WTC11 (cell line): Measurements from ENCODE around the gene SH3D21. TPM values are rescaled to one million over a fixed set of nuclear protein-coding genes. Genes with fewer than 3 reads are reported as not detected.

Source experiments
- ATAC-seq: fragments of 200-7000 bp; cut with Tn5 transposase; 2 replicates; pipeline ENCODE4 v1.10.0; 2021; ENCODE audit warnings: mild to moderate bottlenecking, moderate library complexity
- CTCF ChIA-PET: fragments of 300-600 bp; sonication (Branson Sonifier 250); formaldehyde crosslinking; loops from one replicate; lab custom pipeline; 2021; ENCODE audit warnings: antibody characterized with exemption; lab: Charles Lee
- POLR2A ChIA-PET: fragments of 350-600 bp; sonication (Branson Sonifier 250); formaldehyde crosslinking; loops from one replicate; lab custom pipeline; 2021; ENCODE audit warnings: antibody characterized with exemption; lab: Charles Lee
- DNase-seq: peaks from one replicate; pipeline ENCODE4 v3.0.0; 2021; ENCODE audit warnings: low spot score
- H3K27ac Mint-ChIP-seq: 2 replicates; pipeline ENCODE4 v1.8.0; 2021; ENCODE audit warnings: mixed read lengths
- H3K27me3 Mint-ChIP-seq: 2 replicates; pipeline ENCODE4 v1.8.0; 2021; ENCODE audit warnings: low read depth, mild to moderate bottlenecking, moderate library complexity, mixed read lengths
- H3K36me3 Mint-ChIP-seq: 2 replicates; pipeline ENCODE4 v1.8.0; 2021; ENCODE audit warnings: mixed read lengths
- H3K4me1 Mint-ChIP-seq: 2 replicates; pipeline ENCODE4 v1.8.0; 2022; ENCODE audit warnings: mixed read lengths
- H3K4me3 Mint-ChIP-seq: 2 replicates; pipeline ENCODE4 v1.8.0; 2021; ENCODE audit warnings: mild to moderate bottlenecking, moderate library complexity, mixed read lengths
- H3K9me3 Mint-ChIP-seq: 2 replicates; pipeline ENCODE4 v1.8.0; 2021; ENCODE audit warnings: mixed read lengths
- AFF4 ChIP-seq: sonication (generic); formaldehyde crosslinking; IDR thresholded peaks from 2 replicates; pipeline ENCODE4 v1.8.1; 2023; ENCODE audit warnings: mild to moderate bottlenecking, missing genetic modification reagents, borderline replicate concordance
- ATF1 ChIP-seq: sonication (generic); formaldehyde crosslinking; IDR thresholded peaks from 2 replicates; pipeline ENCODE4 v1.8.1; 2023; ENCODE audit warnings: mild to moderate bottlenecking, moderate library complexity, missing genetic modification reagents
- CTCF ChIP-seq: fragments of 200-600 bp; IDR thresholded peaks from 2 replicates; pipeline ENCODE4 v1.8.0; 2022; ENCODE audit warnings: antibody characterized with exemption
- E2F1 ChIP-seq: sonication (generic); formaldehyde crosslinking; IDR thresholded peaks from 2 replicates; pipeline ENCODE4 v1.8.0; 2022; ENCODE audit warnings: mild to moderate bottlenecking, missing genetic modification reagents
- E2F5 ChIP-seq: sonication (generic); formaldehyde crosslinking; IDR thresholded peaks from 2 replicates; pipeline ENCODE4 v1.8.1; 2022; ENCODE audit warnings: mild to moderate bottlenecking, moderate library complexity, missing genetic modification reagents
- GTF2I ChIP-seq: fragments of 250-450 bp; sonication (Bioruptor Pico); conservative IDR thresholded peaks from 2 replicates; pipeline ENCODE4 v1.4.0; 2021; ENCODE audit warnings: mild to moderate bottlenecking
- HMGA2 ChIP-seq: fragments of 250-450 bp; sonication (Bioruptor Pico); IDR thresholded peaks from 2 replicates; pipeline ENCODE4 v1.4.0; 2021; ENCODE audit warnings: mild to moderate bottlenecking, moderate library complexity
- JUN ChIP-seq: sonication (generic); formaldehyde crosslinking; IDR thresholded peaks from 2 replicates; pipeline ENCODE4 v1.8.0; 2023; ENCODE audit warnings: mild to moderate bottlenecking, missing genetic modification reagents
- NR3C1 ChIP-seq: sonication (generic); formaldehyde crosslinking; conservative IDR thresholded peaks from 2 replicates; pipeline ENCODE4 v1.8.1; 2023; ENCODE audit warnings: low read depth, mild to moderate bottlenecking, missing genetic modification reagents
- SP1 ChIP-seq: sonication (generic); formaldehyde crosslinking; conservative IDR thresholded peaks from 2 replicates; pipeline ENCODE4 v1.8.1; 2022; ENCODE audit warnings: missing genetic modification reagents
- STAT6 ChIP-seq: sonication (generic); formaldehyde crosslinking; conservative IDR thresholded peaks from 2 replicates; pipeline ENCODE4 v1.8.1; 2023; ENCODE audit warnings: mild to moderate bottlenecking, low read depth, missing genetic modification reagents, moderate library complexity
- TEAD4 ChIP-seq: sonication (generic); formaldehyde crosslinking; IDR thresholded peaks from 2 replicates; pipeline ENCODE4 v1.8.0; 2022; ENCODE audit warnings: mild to moderate bottlenecking, missing genetic modification reagents
- TP53 ChIP-seq: sonication (generic); formaldehyde crosslinking; IDR thresholded peaks from 2 replicates; pipeline ENCODE4 v1.8.1; 2023; ENCODE audit warnings: mild to moderate bottlenecking, missing genetic modification reagents
- ZMAT4 ChIP-seq: fragments of 250-450 bp; sonication (Bioruptor Pico); IDR thresholded peaks from 2 replicates; pipeline ENCODE4 v1.9.0; 2021; ENCODE audit warnings: mild to moderate bottlenecking
- ZNF138 ChIP-seq: sonication (generic); formaldehyde crosslinking; conservative IDR thresholded peaks from 2 replicates; pipeline ENCODE4 v1.8.1; 2022; ENCODE audit warnings: mild to moderate bottlenecking, moderate library complexity, missing genetic modification reagents
- total RNA-seq: library from RNA; stranded (reverse); gene quantifications from 3 replicates; pipeline ENCODE4 v1.2.3, GENCODE V29; 2021

The SH3D21 gene
- total RNA-seq, 1 experiment from 2014 or later: 22.1 TPM

GRCh38 chr1:36365381-36365780 is 59.2 kb downstream of the SH3D21 start (continued):
- TF ChIP-seq AFF4 (no peak), E2F1 (CRISPR knock-in tag) (no peak), TEAD4 (no peak), SP1 (no peak)

- Mint-ChIP-seq H3K4me1 (peaks cover 25% of the 10 kb centered on the region), H3K9me3 (no peaks in the 10 kb centered on the region), H3K36me3 (no peaks in the 10 kb centered on the region; the same call in 1 of the 2 replicates), H3K27me3 (no peaks in the 10 kb centered on the region), H3K27ac (peak overlapping the region; percentile 95), H3K4me3 (no peak overlapping the region)
- CTCF ChIA-PET: interaction anchor here (0.7 to 5.0 kb wide), 8 partner anchors 10 to 141 kb away, joined by 3 to 76 read pairs (median 4); partner anchors contain the start of genes EVA1B, LSM10 and THRAP3
- peak; percentile 71 for ATAC-seq
- peak; percentile 38 for DNase-seq
- TF ChIP-seq GTF2I (CRISPR knock-in tag) (no peak), TP53 (no peak), E2F5 (no peak), NR3C1 (no peak), ATF1 (CRISPR knock-in tag) (no peak), STAT6 (no peak), HMGA2 (CRISPR knock-in tag) (no peak), CTCF (no peak), JUN (CRISPR knock-in tag) (no peak)
- POLR2A ChIA-PET: interaction anchor here (0.6 kb wide), 1 partner anchor 20 kb away, joined by 4 read pairs; no protein-coding TSS in a partner anchor
Measured at GRCh38 chr1:36366091-36366661, 60.0 kb downstream of the SH3D21 start.

- no peaks in the 10 kb centered on the region for H3K27me3 Mint-ChIP-seq
- DNase-seq (no peak), ATAC-seq (no peak)
- H3K36me3 Mint-ChIP-seq: no peaks in the 10 kb centered on the region; the same call in 1 of the 2 replicates
- ChIA-PET CTCF (interaction anchor here (0.5 to 5.0 kb wide), 11 partner anchors 12 to 900 kb away, joined by 3 to 76 read pairs (median 5); partner anchors contain the start of genes EVA1B, LSM10 and TRAPPC3), POLR2A (interaction anchor here (0.7 kb wide), 1 partner anchor 62 kb away, joined by 4 read pairs; no protein-coding TSS in a partner anchor)
- no peak overlapping the region for H3K4me3 Mint-ChIP-seq
- H3K27ac Mint-ChIP-seq: no peak overlapping the region
- H3K9me3 Mint-ChIP-seq: no peaks in the 10 kb centered on the region
- peaks cover 27% of the 10 kb centered on the region for H3K4me1 Mint-ChIP-seq
- TF ChIP-seq ZNF138 (CRISPR knock-in tag) (no peak), CTCF (no peak), AFF4 (no peak), ZMAT4 (no peak)
Measured at GRCh38 chr1:36367066-36367465, 60.9 kb downstream of the SH3D21 start.
